ENCODE data around the gene MRI1.
"Not testable (repeated sequence)": the region's sequence is repeated elsewhere in the genome, so short reads cannot be mapped to it uniquely, and the experiment has no call there.

MRI1 gene

DNA sequence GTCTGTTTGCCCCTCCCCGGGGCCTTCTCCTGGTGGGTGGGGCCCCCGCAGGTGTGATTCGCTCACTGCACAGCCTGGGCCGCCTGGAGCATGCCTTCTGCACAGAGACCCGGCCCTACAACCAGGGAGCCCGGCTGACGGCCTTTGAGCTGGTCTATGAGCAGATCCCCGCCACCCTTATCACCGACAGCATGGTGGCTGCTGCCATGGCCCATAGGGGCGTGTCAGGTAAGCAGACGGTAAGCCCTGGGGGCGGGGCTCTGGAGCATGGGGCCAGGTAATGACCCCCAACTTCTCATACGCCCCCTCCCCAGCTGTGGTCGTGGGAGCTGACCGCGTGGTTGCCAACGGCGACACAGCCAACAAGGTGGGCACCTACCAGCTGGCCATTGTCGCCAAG lies 4.2 kb downstream of the MRI1 start:
- no peak for TF ChIP-seq POLR2A (IDR thresholded peaks at IDR 0.05; ENCODE audit: low read length)
- TF ChIP-seq GATA1 (IDR thresholded peaks at IDR 0.05; ENCODE audit: low read depth, low read length) = no peak
- DNase-seq = no peak

DNA sequence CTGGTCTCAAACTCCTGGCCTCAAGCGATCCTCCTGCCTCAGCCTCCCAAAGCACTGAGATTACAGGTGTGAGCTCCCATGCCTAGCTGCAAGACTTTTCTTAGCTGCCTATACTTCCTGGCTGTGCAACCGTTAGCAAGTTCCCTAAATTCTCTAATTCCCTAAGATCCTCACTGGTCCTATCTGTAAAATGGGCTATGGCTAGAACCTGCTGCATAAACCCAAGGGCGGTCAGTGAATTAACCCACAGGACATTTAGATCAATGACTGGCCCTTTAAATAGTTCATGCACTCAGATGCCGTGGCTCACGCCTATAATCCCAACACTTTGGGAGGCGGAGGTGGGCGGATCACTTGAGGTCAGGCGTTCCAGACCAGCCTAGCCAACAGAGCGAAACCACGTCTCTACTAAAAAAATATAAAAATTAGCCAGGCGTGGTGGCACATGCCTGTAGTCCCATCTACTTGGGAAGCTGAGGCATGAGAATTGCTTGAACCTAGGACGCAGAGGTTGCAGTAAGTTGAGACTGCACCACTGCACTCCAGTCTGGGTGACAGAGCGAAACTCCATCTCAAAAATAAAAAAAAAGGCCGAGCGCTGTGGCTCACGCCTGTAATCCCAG lies 5.8 kb downstream of the MRI1 start:
- TF ChIP-seq GATA1 (IDR thresholded peaks at IDR 0.05; ENCODE audit: low read depth, low read length) (no peak), POLR2A (IDR thresholded peaks at IDR 0.05; ENCODE audit: low read length) (no peak)
- no peak for DNase-seq

- DNase-seq = peak; percentile 92 to 94
- TF ChIP-seq GATA1 (IDR thresholded peaks at IDR 0.05; ENCODE audit: low read depth, low read length) (no peak), POLR2A (IDR thresholded peaks at IDR 0.05; ENCODE audit: low read length) (peak; percentile 94)
Observed at GRCh38 chr19:13774217-13775191, 10.2 kb downstream of the MRI1 start, which contains the start of gene C19orf53. C19orf53 (plus strand) TSS chr19:13774456; CDS start chr19:13774478, 22 bp downstream.

GRCh38 chr19:13778398-13778797 lies 14.1 kb downstream of the MRI1 start:
- TF ChIP-seq POLR2A (IDR thresholded peaks at IDR 0.05; ENCODE audit: low read length) (no peak), GATA1 (IDR thresholded peaks at IDR 0.05; ENCODE audit: low read depth, low read length) (no peak)

DNA sequence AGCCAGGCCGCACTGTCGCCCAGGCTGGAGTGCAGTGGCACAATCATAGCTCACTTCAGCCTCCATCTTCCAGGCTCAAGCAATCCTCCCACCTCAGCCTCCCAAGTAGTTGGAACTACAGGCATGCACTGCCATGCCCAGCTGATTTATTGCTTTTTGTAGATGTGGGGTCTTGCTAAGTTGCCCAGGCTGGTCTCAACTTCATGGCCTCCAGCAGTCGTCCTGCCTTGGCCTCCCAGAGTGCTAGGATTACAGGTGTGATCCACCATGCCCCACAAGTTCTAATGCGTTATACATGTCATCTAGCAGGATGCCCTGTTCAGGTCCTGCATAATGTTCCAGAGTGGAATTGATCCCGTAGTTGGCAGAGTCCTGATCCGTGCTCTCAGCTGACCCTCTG lies 14.5 kb downstream of the MRI1 start:
- no peak for DNase-seq
- no peak for TF ChIP-seq GATA1 (IDR thresholded peaks at IDR 0.05; ENCODE audit: low read depth, low read length)

More at GRCh38 chr19:13778398-13778797, 14.1 kb downstream of the MRI1 start:
- DNase-seq = no peak

DNA sequence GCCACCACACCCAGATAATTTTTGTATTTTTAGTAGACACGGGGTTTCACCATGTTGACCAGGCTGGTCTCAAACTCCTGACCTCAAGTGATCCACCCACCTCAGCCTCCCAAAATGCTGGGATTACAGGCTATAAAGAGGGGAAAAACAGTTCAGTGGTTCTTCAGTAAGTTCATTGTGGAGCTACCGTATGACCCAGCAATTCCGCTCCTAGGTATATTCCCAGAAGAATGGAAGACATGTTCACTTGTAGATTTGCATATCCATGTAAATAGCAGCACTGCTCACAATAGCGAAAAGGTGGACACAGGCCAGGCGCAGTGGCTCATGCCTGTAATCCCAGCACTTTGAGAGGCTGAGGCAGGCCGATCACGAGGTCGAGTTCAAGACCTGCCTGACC lies 15.5 kb downstream of the MRI1 start:
- not testable (repeated sequence) for DNase-seq

GRCh38 chr19:13781547-13781946 lies 17.2 kb downstream of the MRI1 start:
- peak; percentile 27 to 41 for DNase-seq
- TF ChIP-seq GATA1 (IDR thresholded peaks at IDR 0.05; ENCODE audit: low read depth, low read length) = no peak
- TF ChIP-seq POLR2A (IDR thresholded peaks at IDR 0.05; ENCODE audit: low read length) = no peak

DNA sequence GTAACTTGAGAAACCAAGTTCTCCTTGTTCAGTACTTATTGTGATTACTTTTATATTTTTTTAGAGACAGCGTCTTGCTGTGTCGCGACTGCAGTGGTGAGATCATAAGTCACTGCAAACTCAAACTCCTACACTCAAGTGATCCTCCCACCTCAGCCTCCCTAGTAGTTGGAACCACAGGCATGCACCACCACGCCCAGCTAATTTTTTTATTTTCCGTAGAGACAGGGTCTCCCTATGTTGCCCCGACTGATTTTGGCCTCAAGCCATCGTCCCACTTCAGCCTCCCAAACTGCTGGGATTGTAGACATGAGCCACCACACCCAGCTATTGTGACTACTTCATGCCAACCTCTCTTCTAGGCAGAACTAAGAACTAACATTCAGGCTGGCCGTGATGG lies 18.2 kb downstream of the MRI1 start:
- TF ChIP-seq GATA1 (IDR thresholded peaks at IDR 0.05; ENCODE audit: low read depth, low read length) = no peak
- DNase-seq = no peak

GRCh38 chr19:13783565-13784500 lies 19.5 kb downstream of the MRI1 start:
- no peak for DNase-seq
- TF ChIP-seq GATA1 (IDR thresholded peaks at IDR 0.05; ENCODE audit: low read depth, low read length) (no peak), POLR2A (IDR thresholded peaks at IDR 0.05; ENCODE audit: low read length) (no peak)

DNA sequence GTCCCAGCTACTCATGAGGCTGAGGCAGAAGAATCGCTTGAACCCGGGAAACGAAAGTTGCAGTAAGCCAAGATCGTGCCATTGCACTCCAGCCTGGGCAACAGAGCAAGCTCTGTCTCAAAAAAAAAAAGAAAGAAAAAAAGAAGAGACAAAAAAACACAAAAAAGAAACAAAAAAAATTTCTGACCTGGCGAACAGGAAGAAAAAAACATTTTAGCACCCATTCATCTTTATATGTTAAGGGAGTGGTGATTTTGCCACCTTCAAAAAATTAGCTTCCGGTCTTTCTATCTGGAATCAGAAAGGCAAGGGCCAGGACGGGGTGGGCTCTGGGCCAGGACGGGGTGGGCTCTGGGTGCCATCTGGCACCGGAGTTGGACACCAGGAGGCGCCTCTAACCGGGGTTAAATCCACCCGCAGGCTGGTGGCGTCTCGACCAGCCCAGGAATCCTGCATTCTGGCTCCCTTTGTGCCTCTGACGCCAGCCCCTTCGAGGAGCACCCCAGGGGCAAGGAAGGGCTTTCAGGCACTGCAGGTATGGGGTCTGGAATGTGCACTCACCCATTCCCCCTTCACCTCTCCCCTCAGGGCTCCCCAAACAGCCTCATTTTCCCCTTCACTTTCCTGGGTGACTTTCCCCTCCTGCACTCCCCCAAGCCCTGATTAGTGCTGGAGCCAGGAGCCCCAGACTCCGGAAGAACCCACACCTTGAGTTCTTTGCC lies 20.6 kb downstream of the MRI1 start:
- peak; percentile 73 to 83 for DNase-seq

GRCh38 chr19:13788991-13789390 lies 24.7 kb downstream of the MRI1 start:
- DNase-seq = no peak

More for the DNA sequence above, 20.6 kb downstream of the MRI1 start:
- TF ChIP-seq GATA1 (IDR thresholded peaks at IDR 0.05; ENCODE audit: low read depth, low read length) (no peak), POLR2A (IDR thresholded peaks at IDR 0.05; ENCODE audit: low read length) (no peak)

DNA sequence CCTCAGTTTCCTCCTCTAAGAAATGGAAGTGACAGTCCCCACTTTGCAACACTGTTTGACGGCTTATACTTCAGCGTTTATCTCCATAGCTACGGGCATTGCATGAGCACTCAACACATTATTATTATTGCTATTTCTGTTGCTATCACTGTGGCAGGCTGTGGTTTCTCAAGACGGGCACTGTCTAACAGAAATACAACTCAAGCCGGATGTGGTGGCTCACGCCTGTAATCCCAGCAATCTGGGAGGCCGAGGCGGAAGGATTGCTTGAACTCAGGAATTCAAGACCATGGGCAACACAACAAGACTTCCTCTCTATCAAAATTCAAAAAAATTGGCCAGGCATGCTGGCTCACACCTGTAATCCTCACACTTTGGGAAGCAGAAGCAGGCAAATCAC lies 26.0 kb downstream of the MRI1 start:
- no peak for DNase-seq
- TF ChIP-seq POLR2A (IDR thresholded peaks at IDR 0.05; ENCODE audit: low read length) = no peak
- no peak for TF ChIP-seq GATA1 (IDR thresholded peaks at IDR 0.05; ENCODE audit: low read depth, low read length)

More at GRCh38 chr19:13788991-13789390, 24.7 kb downstream of the MRI1 start:
- TF ChIP-seq GATA1 (IDR thresholded peaks at IDR 0.05; ENCODE audit: low read depth, low read length) = no peak
- no peak for TF ChIP-seq POLR2A (IDR thresholded peaks at IDR 0.05; ENCODE audit: low read length)

- not testable (repeated sequence) for DNase-seq
Observed at GRCh38 chr19:13793317-13793716, 29.0 kb downstream of the MRI1 start.
